GM23248 (cell line): ENCODE measurements around the gene HTT.

Source experiments
- EZH2 ChIP-seq: fragments of 200-600 bp; sonication (generic); IDR thresholded peaks from 2 replicates; pipeline ENCODE4 v1.6.1; 2018; ENCODE audit warnings: antibody characterized with exemption, mild to moderate bottlenecking; ENCODE audit not compliant: insufficient read depth, poor library complexity, severe bottlenecking
- EZH2phosphoT487 ChIP-seq: fragments of 200-600 bp; sonication (generic); IDR thresholded peaks from 2 replicates; pipeline ENCODE4 v1.6.1; 2018; ENCODE audit warnings: antibody characterized with exemption, moderate library complexity, mild to moderate bottlenecking, low read depth; ENCODE audit not compliant: insufficient read depth

DNA sequence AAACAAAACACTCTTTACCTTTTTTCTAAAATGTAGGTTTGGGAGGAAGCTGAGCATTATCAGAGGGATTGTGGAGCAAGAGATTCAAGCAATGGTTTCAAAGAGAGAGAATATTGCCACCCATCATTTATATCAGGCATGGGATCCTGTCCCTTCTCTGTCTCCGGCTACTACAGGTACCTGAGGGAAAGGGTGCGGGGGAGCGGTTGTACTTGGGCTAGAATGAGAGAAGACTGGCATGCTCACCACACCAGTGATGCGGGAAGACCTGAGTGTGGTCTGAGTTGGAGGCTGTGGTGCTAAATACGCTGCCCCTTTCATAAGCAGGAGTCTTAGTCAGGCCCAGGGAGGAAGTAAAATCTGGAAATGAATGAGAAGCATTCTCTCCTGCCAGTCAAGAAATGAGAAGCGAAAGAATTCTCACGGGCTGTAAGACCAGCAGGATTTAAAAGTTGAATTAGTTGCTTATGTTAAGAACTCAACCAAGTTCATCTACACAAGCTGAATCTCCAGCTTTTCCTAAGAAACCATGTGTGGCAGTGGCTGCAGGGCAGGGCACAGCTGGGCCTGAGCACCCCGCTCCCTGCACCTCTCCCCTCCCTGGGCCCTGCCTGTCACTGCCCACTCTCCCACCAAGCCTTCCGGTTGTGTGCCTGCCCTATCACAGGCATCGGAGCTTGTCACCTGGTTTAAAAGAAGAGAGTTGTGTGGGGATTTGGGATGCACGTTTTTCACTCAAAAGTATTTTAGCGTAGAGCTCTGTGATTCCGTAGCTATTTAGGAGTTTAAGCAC lies 149.7 kb downstream of the HTT start:
- no peak for TF ChIP-seq EZH2
- TF ChIP-seq EZH2phosphoT487, result no peak
